SK-N-SH treated with all-trans-retinoic acid at 6 μM for 48 hours (cell line): Measurements from ENCODE around the gene DSC3.

ENCODE experiments used
- CSRNP3 ChIP-seq: fragments of 250-450 bp; sonication (Bioruptor Pico); IDR thresholded peaks from 2 replicates; pipeline ENCODE4 v1.5.1; 2021; ENCODE audit warnings: mild to moderate bottlenecking, moderate library complexity
- ZFP30 ChIP-seq: fragments of 450-650 bp; formaldehyde crosslinking; IDR thresholded peaks from 2 replicates; pipeline ENCODE4 v1.5.0; 2022; ENCODE audit warnings: mild to moderate bottlenecking, moderate library complexity
- ZNF565 ChIP-seq: fragments of 450-650 bp; formaldehyde crosslinking; conservative IDR thresholded peaks from 2 replicates; pipeline ENCODE4 v1.5.0; 2020; ENCODE audit warnings: low read depth, mild to moderate bottlenecking, moderate library complexity
- TF ChIP-seq, protein P1 (sequence below): fragments of 250-450 bp; sonication (Bioruptor Pico); IDR thresholded peaks from 2 replicates; pipeline ENCODE4 v1.8.0; 2020; ENCODE audit warnings: mild to moderate bottlenecking, moderate library complexity, borderline replicate concordance

DNA sequence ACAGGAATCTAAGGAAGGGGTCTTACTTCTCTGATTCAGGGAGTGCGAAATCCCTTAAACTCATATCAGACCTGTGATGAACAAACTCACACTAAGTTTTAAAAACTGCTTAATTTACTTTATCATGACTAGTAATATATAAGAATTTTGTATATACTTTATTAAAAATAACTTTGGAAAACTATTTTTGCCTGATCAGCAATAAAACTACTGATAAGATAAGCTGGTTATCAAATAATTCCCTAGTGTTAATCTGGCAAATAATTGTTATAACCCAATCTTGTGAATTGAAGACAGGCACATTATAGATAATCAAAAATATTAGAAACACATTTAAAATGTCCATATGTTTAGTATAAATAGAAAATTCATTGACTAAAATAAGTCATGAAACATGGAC, 23.7 kb upstream of the DSC3 start:
- TF ChIP-seq ZNF565 (CRISPR knock-in tag) = no peak
- TF ChIP-seq CSRNP3 (CRISPR knock-in tag) = no peak
- no peak for TF ChIP-seq ZFP30
- TF ChIP-seq, protein P1, sequence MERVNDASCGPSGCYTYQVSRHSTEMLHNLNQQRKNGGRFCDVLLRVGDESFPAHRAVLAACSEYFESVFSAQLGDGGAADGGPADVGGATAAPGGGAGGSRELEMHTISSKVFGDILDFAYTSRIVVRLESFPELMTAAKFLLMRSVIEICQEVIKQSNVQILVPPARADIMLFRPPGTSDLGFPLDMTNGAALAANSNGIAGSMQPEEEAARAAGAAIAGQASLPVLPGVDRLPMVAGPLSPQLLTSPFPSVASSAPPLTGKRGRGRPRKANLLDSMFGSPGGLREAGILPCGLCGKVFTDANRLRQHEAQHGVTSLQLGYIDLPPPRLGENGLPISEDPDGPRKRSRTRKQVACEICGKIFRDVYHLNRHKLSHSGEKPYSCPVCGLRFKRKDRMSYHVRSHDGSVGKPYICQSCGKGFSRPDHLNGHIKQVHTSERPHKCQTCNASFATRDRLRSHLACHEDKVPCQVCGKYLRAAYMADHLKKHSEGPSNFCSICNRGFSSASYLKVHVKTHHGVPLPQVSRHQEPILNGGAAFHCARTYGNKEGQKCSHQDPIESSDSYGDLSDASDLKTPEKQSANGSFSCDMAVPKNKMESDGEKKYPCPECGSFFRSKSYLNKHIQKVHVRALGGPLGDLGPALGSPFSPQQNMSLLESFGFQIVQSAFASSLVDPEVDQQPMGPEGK (CRISPR knock-in tag) = no peak
